AG10803 (cell line): ENCODE measurements around the gene SPO11.

ENCODE experiments used
- DNase-seq: peaks from one replicate; pipeline ENCODE4 v3.0.0; 2010; ENCODE audit warnings: low read depth
- H3K4me3 ChIP-seq: 2 replicates; pipeline ENCODE4 v1.5.1; 2011; ENCODE audit warnings: mild to moderate bottlenecking, low read length, control low read depth
- CTCF ChIP-seq: conservative IDR thresholded peaks from 2 replicates; pipeline ENCODE4 v1.5.1; 2011; ENCODE audit warnings: mild to moderate bottlenecking, low read length, control low read depth, inconsistent platforms

SPO11 gene

DNA sequence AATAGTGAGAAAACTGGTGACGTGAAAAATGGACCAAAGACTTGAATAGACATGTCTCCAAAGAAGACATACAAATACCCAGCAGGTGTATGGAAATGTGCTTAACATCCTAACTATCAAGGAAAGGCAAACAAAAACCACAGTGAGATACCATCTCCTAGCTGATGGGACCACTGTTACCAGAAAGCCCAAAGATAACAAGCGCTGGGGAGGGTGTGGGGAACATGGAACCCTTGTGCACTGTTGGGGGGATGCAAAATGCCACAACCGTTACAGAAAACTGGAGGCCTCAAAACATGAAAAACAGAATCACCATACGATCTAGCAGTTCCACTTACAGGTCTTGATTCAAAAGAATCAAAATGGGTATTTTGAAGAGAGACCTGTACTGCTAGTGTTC is 41.8 kb downstream of the SPO11 start:
- TF ChIP-seq CTCF, result no peak
- no peak for DNase-seq
- H3K4me3 ChIP-seq, result no peak overlapping the region

- no peak for TF ChIP-seq CTCF
- DNase-seq, result no peak
Measured at GRCh38 chr20:57372157-57372556, 42.6 kb downstream of the SPO11 start.

DNA sequence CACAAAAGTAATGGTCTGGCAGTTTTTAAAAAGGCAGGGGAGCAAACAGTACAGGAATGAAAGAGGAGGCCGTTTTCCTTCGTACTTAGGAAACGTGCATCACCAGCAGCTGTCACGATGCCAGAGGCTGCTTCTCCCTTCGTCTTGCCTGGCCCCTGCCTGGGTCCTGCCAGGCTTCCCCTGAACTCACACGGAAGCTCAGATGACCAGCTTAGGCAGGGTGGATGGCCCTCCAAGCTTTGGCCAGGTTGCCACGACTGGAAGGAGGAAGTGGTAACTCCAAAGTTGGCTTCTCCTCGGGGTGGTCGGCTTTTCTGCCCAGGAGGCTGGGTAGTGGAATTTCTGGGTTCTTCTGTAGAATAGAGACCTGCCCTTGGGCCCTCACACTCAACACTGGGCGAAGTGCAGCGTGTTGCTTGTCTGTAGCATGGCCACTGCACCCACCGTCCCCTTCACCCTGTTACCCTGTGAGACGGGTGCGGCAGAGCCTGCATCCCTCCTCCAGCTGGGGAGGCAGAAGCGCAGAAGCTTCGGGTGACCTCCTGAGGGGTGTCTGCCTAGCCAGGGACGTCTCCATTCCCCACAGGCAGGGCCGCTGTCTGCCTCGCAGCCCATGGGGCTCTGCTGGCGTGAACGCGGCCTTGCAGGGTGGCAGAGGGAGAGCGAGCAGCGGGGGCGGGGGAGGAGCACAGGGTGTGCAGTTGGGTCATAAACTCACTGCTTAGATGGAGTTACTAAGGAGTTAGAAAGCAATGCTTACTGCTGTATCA is 43.2 kb downstream of the SPO11 start:
- no peak for DNase-seq
- no peak overlapping the region for H3K4me3 ChIP-seq
- TF ChIP-seq CTCF, result no peak

More at GRCh38 chr20:57372157-57372556, 42.6 kb downstream of the SPO11 start:
- H3K4me3 ChIP-seq, result no peak overlapping the region

- TF ChIP-seq CTCF, result no peak
- no peak for DNase-seq
- H3K4me3 ChIP-seq, result no peak overlapping the region
Measured at GRCh38 chr20:57374343-57374930, 44.8 kb downstream of the SPO11 start.

DNA sequence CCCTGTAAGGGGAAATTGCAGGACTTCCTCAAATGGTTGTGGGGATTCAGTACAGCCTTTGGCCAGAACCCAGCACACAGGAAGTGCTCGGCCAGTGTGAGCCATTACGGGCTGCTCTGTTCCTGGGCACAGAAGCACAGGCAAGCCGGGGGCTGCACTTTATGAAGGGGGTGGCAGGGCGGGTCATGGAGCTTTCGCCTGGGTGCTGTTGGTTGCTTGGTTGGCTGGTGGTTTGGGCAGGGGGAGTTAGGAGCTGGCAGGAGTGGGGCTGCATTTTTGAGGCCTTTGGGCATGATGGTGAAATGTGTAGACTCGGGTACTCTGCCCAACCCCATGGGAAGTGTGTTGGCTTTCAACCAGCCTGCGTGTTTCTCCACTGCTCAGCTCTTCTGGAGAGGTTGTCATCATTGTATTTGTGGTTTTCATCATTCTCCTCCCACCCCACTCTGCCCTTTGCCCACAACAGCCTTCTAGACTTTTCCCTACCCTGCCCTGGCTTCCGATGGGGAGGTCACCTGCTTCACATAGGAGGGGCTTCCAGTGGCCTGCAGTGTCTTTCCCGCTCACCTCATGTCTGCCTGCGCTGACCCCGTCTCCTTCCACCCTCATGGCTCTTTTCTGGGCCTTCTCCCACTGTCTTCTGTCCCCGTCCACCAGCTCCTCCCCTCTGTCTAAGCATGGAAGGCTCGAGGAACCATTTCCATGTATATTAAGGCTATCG is 45.5 kb downstream of the SPO11 start:
- peak; percentile 33 for DNase-seq
- TF ChIP-seq CTCF, result no peak
- H3K4me3 ChIP-seq, result no peak overlapping the region

DNA sequence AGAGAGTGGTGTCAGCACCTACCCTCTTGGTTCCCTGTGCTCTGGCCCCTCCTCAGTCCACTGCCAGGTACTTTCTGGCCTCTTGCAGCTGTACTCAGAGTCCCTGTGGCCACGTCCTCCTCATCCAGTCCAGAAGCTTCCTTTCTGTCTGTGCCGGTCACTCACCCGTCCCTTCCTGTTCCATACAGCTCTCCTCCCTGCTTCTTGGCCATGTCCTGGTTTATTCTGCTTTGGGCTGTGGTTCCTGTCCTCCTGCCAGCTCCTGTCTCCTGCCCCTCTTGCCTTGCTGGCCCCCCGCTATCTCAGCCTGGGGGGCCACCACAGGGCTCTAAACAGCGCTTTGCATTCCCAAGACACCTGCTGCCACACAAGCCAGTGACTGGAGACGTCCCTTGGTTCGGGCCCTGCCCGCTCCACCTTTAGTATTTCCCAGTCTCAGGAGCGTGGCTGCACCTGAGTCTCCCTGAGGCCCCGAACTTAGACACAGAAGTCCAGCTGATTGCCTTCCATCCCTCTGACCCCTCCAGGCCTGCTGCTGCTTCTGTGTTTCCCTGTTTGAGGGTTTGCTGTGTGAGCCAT is 46.1 kb downstream of the SPO11 start:
- no peak for DNase-seq
- TF ChIP-seq CTCF, result no peak
- H3K4me3 ChIP-seq, result no peak overlapping the region
